ENCODE results near the gene FAM72B. TPM values are rescaled to one million over a fixed set of nuclear protein-coding genes. Genes with fewer than 3 reads are reported as not detected.
"Not testable (repeated sequence)": the region's sequence is repeated elsewhere in the genome, so short reads cannot be mapped to it uniquely, and the experiment has no call there.

The FAM72B gene
- total RNA-seq, 1 donor from 2014 or later: 1.7 TPM

- H3K27ac Mint-ChIP-seq (ENCODE audit: unreplicated experiment); H3K9me3 Mint-ChIP-seq (ENCODE audit: unreplicated experiment); DNase-seq (ENCODE audit: extremely low spot score, unreplicated experiment): not testable (repeated sequence)
These were observed 65.7 kb downstream of the FAM72B start for GRCh38 chr1:121118480-121118824.

More at GRCh38 chr1:121118480-121118824, 65.7 kb downstream of the FAM72B start:
- not testable (repeated sequence) for H3K4me1 Mint-ChIP-seq (ENCODE audit: unreplicated experiment); H3K4me3 Mint-ChIP-seq (ENCODE audit: unreplicated experiment); H3K27me3 Mint-ChIP-seq (ENCODE audit: unreplicated experiment); H3K36me3 Mint-ChIP-seq (ENCODE audit: unreplicated experiment)

Other genes with a start within 250 kb of the FAM72B start
- 42.5 and 45.4 TPM in 2 replicates for gene SRGAP2C, start 635 bp upstream of the FAM72B start, total RNA-seq

Measured in osteocyte (in vitro differentiated cells).